Measurements from ENCODE around the gene TCF12.
"Not testable (repeated sequence)": the region's sequence is repeated elsewhere in the genome, so short reads cannot be mapped to it uniquely, and the experiment has no call there.

TCF12 gene

DNA sequence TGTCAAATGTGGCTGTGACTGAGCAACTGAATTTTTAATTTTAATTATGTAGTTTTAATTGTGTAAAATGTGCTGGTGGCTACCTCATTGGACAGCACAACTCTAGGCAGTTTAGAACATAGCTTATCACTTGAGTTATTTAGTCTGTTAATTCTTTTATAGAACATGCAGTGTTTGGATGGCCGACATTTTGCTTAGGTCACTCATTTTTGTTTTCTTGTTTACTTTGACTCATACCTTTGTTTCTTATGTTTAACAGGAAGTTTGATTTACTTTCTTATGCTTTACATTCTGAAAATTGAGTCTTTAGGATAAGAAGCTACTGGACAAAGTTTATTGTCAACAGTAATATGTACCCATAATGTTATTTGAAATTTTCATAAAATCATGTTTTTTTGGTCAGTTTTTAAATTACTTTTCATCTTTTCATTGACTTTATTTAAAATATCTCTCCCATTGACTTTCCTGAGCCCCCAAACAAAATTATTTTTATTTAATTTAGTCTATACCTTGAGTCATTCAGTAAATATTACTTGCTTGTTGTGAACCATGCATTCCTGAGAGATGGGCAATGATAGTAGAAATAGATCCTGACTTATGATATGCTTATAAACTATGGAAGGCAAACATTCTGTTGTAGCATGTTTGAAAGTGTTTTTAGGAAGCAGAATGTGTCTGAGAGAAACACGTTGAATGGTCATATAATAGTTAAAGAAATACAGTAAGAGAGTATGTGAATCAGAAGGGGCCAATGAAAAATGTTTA lies 60.6 kb downstream of the TCF12 start:
- peak; percentile 16 for DNase-seq (ENCODE audit: low read depth)

DNA sequence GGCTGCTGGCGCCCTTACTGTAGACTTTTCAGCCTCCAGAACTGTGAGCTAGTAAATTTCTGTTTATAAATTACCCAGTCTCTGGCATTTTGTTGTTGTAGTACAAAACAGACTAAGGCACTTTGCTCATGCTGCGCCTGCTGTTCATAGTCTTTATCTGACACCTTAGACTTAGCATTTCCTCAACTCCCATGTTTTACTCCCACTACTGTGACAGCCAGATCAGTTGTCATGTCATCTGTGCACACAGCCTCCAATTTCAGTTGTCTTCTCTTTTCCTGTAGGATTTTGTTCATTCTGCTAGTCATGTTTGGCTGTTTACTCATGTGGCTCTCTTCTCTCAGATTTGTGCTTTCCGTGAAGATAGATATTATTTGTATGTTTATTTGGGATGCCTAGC lies 62.0 kb downstream of the TCF12 start:
- no peak for DNase-seq (ENCODE audit: low read depth)

DNA sequence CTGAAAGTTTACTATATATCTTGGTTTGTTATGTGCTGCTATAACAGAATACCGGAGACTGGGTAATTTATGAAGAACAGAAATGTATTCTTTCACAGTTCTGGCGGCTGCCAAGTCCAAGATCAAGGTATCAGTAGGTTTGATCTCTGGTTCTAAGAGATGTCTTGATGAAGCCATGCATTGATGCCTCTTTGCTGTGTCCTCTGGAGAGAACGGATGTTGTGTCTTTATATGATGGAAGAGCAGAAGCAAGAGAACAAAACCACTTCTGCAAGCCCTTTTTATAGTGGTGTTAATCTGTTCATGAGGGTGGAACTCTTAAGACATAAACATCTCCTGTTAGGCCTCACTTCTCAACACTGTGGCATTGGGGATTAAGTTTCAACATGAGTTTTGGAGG lies 62.7 kb downstream of the TCF12 start:
- no peak for DNase-seq (ENCODE audit: low read depth)

DNA sequence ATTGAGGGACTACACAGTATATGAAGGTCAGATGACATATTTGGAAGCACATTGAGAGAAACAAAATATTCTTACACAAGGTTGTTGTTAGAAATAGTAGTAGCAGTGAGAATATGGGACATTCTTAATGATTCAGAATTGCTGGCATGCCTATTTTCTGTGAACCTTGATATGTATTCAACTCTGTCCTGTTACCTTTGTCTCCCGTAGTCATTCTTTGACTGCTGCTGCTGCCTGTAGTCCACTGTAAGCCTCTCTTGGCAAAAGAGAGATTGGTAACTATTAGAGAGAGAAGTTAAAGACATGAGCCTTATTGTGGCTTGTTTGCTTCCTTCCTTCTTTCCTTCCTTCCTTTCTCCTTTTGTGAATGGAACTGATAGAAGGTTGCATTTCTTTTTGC lies 64.5 kb downstream of the TCF12 start:
- DNase-seq (ENCODE audit: low read depth) = no peak

- DNase-seq (ENCODE audit: low read depth) = peak; percentile 25
Observed at GRCh38 chr15:56984681-56985481, 66.4 kb downstream of the TCF12 start.

DNA sequence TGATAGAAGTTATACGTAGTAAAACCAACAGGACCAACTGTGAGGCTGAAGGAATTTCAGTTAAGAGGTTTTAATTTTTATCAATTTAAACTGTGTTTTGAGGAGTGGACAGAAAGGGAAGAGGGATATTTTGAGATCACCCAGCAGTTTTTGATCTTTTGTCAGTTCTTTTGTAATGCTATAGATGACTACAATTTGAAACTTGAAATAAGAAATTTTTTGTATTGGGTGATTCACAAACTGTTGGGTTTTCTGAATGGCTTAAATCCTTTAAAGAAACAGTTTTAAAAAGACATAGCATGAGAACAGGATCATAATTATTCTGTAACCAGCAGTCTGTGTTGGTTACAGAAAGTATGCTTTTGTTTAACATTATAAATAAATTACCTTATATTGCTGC lies 67.4 kb downstream of the TCF12 start:
- DNase-seq (ENCODE audit: low read depth) = no peak

GRCh38 chr15:56987286-56987685 lies 68.8 kb downstream of the TCF12 start:
- no peak for DNase-seq (ENCODE audit: low read depth)

GRCh38 chr15:56988219-56988618 lies 69.8 kb downstream of the TCF12 start:
- no peak for DNase-seq (ENCODE audit: low read depth)

DNA sequence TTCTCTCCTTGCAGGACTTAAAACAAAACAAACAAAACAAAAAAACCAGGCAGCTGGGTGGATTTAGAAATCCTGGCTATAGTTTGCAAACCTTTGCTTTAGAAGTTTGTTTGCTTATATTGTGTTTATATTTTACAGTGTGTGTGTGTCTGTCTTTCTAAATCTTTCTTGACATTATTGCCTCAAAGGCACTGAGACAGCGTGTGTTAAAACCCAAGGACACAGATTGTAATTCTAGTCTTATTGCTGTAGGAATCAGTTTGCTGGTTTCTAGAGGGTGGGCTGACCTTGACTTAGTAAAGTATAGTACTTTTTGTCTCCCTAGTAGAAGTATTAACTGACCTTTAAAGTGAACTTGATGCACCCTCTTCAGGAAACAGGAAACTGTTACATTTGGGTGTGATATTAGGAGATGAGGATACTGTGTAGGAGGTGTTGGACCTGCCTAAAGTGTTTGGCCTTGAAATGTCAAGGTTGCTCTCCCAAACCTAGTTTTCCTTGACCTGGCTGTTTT lies 71.0 kb downstream of the TCF12 start:
- DNase-seq (ENCODE audit: low read depth) = peak; percentile 32

- DNase-seq (ENCODE audit: low read depth) = no peak
Observed at GRCh38 chr15:56991017-56991416, 72.6 kb downstream of the TCF12 start.

DNA sequence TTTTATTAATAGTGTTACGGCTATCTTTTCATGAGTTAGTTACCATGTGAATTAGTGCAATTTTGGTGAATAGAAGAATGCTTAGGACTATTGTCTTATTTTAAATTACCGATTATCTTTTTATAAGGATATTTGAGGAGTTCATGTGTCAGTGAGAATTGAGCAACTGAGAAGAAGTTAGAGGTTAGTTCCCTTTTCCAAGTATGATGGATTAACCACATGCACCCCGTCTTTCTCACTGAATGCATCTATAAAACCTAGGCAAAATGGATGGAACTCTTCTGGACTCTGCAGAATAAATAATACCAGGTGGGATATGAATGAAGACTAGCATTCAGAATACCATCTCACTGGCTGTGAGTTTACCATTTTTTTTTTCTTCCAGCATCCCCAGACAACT lies 74.3 kb downstream of the TCF12 start:
- no peak for DNase-seq (ENCODE audit: low read depth)

DNA sequence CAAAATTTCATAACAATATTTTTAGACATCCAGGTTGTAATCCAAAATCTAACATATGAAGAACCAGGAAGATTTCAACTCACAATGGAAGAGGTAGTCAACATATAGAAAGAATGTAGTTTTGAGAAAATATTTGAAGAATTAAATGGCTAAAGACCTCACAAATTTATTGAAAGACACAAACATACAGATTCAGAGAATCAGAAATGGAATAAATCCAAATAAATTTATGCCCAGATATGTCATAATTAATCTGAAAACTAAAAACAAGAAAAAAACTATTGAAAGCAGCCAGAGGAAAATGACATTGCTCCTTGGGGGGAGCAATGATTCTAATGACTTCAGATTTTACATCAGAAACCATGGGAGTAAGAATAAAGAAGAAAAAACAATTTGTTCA lies 75.8 kb downstream of the TCF12 start:
- no peak for DNase-seq (ENCODE audit: low read depth)

- DNase-seq (ENCODE audit: low read depth) = no peak
Observed at GRCh38 chr15:56996093-56996492, 77.6 kb downstream of the TCF12 start.

DNA sequence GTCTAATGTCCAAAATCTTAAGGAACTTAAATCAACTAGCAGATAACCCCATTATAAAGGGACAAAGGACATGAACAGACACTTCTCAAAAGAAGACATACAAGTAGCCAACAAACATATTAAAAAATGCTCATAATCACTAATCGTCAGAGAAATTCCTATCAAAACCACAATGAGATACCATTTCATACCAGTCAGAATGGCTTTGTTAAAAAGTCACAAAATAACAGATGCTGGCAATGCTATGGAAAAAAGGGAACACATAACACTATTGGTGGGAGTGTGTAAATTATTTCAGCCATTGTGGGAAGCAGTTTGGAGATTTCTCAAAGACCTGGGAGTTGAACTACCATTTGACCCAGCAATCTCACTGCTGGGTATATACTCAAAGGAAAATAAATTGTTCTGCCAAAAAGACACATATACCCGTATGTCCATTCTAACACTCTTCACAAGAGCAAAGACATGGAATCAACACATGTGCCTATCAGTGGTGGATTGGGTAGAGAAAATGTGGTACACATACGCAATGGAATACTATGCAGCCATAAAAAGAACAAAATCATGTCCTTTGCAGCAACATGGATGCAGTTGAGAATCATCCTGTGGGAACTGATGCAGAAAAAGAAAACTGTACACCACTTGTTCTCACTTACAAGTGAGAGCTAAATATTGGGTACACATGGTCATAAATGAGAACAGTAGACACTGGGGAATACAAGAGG lies 78.5 kb downstream of the TCF12 start:
- DNase-seq (ENCODE audit: low read depth) = no peak

- peak; percentile 71 for DNase-seq (ENCODE audit: low read depth)
Observed at GRCh38 chr15:57003418-57003817, 85.0 kb downstream of the TCF12 start.

DNA sequence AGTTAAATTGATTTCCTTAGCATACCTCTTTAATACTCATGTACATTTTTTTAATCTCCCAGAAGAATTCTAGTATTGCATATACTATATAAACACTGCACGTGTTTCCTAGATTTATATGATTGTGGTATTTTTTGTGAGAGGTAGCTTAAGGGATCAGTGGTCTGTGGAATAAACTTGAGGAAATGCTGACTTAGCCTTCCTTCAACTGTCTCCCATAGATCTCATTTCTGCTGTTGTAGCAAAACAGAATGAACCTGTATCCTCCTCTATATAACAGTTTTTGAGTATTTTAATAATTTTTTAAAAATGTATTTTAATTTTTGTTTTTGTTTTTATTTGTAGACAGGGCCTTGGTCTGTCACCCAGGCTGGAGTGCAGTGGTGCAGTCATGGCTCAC lies 86.8 kb downstream of the TCF12 start:
- no peak for DNase-seq (ENCODE audit: low read depth)

DNA sequence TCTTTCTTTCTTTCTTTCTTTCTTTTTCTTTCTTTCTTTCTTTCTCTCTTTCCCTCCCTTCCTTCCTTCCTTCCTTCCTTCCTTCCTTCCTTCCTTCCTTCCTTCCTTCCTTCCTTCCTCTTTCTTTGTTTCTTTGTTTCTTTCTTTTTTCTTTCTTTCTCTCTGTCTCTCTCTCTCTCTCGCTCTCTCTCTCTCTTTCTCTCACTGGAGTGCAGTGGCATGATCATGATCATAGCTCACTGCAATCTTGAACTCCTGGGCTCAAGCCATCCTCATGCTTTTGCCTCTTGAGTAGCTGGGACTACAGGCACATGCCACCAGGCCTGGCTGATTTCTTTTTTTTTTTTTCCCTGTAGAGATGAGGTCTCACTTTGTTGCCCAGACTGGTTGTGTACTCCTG lies 89.4 kb downstream of the TCF12 start:
- not testable (repeated sequence) for DNase-seq (ENCODE audit: low read depth)

- DNase-seq (ENCODE audit: low read depth) = no peak
Observed at GRCh38 chr15:57010724-57011123, 92.3 kb downstream of the TCF12 start.

DNA sequence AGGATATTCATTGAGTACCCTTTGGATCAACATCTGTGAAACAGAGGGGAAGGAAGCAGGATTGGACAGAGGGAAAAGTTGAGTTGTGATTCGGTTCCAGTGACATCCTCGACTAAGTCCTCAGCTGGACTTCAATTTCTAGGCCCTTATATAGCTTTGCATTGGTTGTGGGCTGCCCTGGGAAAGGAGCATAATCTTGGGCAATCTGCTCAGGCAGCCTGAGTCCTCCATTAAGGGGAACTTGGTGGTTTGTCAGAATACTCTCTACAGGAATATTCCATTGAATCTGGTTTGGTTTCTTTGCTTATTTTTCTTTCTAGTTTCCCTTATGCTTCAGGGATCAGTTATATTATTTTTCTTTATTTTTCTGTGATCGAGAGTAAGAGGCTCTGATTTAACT lies 94.1 kb downstream of the TCF12 start:
- DNase-seq (ENCODE audit: low read depth) = no peak

GRCh38 chr15:57014896-57015295 lies 96.5 kb downstream of the TCF12 start:
- not testable (repeated sequence) for DNase-seq (ENCODE audit: low read depth)

GRCh38 chr15:57015360-57015759 lies 96.9 kb downstream of the TCF12 start:
- no peak for DNase-seq (ENCODE audit: low read depth)

- DNase-seq (ENCODE audit: low read depth) = no peak
Observed at GRCh38 chr15:57015897-57016296, 97.5 kb downstream of the TCF12 start.

DNA sequence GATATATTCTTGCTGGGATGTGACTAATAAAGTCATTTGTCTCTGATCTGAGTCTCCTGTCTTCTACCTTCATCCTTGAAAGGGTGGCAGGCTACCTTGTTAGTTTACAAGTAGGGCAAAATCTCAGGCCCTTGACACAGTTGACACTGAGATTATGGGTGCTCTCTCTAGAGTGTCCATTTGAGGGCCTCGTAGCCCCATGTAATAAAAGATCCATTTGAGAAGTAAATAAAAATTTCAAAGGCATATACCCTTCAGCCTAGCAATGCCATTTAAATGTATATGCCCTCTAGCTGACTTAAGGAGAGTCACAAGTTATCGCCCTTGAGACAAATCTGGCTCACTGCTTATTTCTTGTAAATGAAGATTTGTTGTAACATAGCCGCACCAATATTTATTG lies 98.6 kb downstream of the TCF12 start:
- DNase-seq (ENCODE audit: low read depth) = peak; percentile 4

Data from fibroblast of gingiva (primary cell).